VCaP (cell line): ENCODE measurements around the gene PLK2.

ENCODE experiments used
- H3K27ac ChIP-seq: fragments of 450-650 bp; 2 replicates; pipeline ENCODE4 v1.5.1; 2017
- TF ChIP-seq, protein P1 (sequence below): fragments of 450-650 bp; conservative IDR thresholded peaks from 2 replicates; pipeline ENCODE4 v1.5.1; 2017; ENCODE audit warnings: mild to moderate bottlenecking, moderate library complexity

The PLK2 gene

GRCh38 chr5:58491216-58491892 lies 31.5 kb upstream of the PLK2 start, which contains the start of gene GAPT:
Gene GAPT, plus strand, starts transcription at chr5:58491435. Its CDS starts 3,102 bp downstream, at chr5:58494537.
- TF ChIP-seq, protein P1, sequence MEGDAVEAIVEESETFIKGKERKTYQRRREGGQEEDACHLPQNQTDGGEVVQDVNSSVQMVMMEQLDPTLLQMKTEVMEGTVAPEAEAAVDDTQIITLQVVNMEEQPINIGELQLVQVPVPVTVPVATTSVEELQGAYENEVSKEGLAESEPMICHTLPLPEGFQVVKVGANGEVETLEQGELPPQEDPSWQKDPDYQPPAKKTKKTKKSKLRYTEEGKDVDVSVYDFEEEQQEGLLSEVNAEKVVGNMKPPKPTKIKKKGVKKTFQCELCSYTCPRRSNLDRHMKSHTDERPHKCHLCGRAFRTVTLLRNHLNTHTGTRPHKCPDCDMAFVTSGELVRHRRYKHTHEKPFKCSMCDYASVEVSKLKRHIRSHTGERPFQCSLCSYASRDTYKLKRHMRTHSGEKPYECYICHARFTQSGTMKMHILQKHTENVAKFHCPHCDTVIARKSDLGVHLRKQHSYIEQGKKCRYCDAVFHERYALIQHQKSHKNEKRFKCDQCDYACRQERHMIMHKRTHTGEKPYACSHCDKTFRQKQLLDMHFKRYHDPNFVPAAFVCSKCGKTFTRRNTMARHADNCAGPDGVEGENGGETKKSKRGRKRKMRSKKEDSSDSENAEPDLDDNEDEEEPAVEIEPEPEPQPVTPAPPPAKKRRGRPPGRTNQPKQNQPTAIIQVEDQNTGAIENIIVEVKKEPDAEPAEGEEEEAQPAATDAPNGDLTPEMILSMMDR: no peak
- no peak within 1 kb of the TSS for H3K27ac ChIP-seq

GRCh38 chr5:58490402-58491050 lies 30.6 kb upstream of the PLK2 start:
- TF ChIP-seq, protein P1: no peak
- no peak overlapping the region for H3K27ac ChIP-seq

DNA sequence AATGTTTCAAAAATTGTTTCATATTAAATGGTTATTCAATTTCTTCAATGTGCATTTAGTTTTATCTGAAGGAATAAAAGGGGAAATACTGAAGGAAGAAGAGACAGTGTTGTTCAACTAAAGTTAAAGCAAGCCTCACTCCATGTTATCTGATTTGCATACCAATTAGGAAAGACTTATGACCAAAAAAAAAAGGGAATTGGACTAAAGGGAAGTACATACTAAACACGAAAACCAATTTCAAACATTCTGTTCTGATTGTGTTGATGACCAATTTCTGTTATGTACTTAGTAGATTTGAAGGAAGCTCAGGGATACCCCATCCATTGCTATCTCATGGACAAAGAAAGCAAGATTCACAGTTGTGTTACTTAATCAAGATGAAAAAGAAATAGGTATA lies 26.4 kb upstream of the PLK2 start:
- no peak overlapping the region for H3K27ac ChIP-seq
- TF ChIP-seq, protein P1: no peak

GRCh38 chr5:58484505-58484904 lies 24.6 kb upstream of the PLK2 start:
- TF ChIP-seq, protein P1: no peak
- no peak overlapping the region for H3K27ac ChIP-seq

GRCh38 chr5:58482536-58482935 lies 22.6 kb upstream of the PLK2 start:
- no peak overlapping the region for H3K27ac ChIP-seq
- TF ChIP-seq, protein P1: no peak

- TF ChIP-seq, protein P1: no peak
Observed at GRCh38 chr5:58481828-58482227, 21.9 kb upstream of the PLK2 start.

GRCh38 chr5:58481066-58481676 lies 21.3 kb upstream of the PLK2 start:
- H3K27ac ChIP-seq: no peak overlapping the region
- TF ChIP-seq, protein P1: no peak

More at GRCh38 chr5:58481828-58482227, 21.9 kb upstream of the PLK2 start:
- H3K27ac ChIP-seq: no peak overlapping the region
